Measurements from ENCODE around the gene PAX7.

The PAX7 gene

GRCh38 chr1:18769140-18769539 lies 138.5 kb downstream of the PAX7 start:
- no peak for DNase-seq

GRCh38 chr1:18770799-18771198 lies 140.2 kb downstream of the PAX7 start:
- no peak for DNase-seq

GRCh38 chr1:18773753-18774152 lies 143.1 kb downstream of the PAX7 start:
- no peak for DNase-seq

GRCh38 chr1:18775341-18775740 lies 144.7 kb downstream of the PAX7 start:
- DNase-seq: no peak

GRCh38 chr1:18776777-18777176 lies 146.1 kb downstream of the PAX7 start:
- no peak for DNase-seq

- DNase-seq: no peak
These were observed 147.8 kb downstream of the PAX7 start for GRCh38 chr1:18778437-18778836.

- no peak for DNase-seq
These were observed 150.4 kb downstream of the PAX7 start for GRCh38 chr1:18781031-18781430.

GRCh38 chr1:18783705-18784481 lies 153.2 kb downstream of the PAX7 start:
- DNase-seq: no peak

GRCh38 chr1:18784482-18784831 lies 153.8 kb downstream of the PAX7 start:
- DNase-seq: no peak

- no peak for DNase-seq
These were observed 155.5 kb downstream of the PAX7 start for GRCh38 chr1:18786149-18786548.

- DNase-seq: no peak
These were observed 157.3 kb downstream of the PAX7 start for GRCh38 chr1:18787825-18788385.

GRCh38 chr1:18789246-18789645 lies 158.6 kb downstream of the PAX7 start:
- DNase-seq: no peak

GRCh38 chr1:18792747-18793146 lies 162.1 kb downstream of the PAX7 start:
- DNase-seq: no peak

GRCh38 chr1:18793164-18793563 lies 162.5 kb downstream of the PAX7 start:
- DNase-seq: no peak

GRCh38 chr1:18794051-18794450 lies 163.4 kb downstream of the PAX7 start:
- DNase-seq: no peak

- no peak for DNase-seq
These were observed 163.9 kb downstream of the PAX7 start for GRCh38 chr1:18794561-18794960.

- DNase-seq: no peak
These were observed 164.5 kb downstream of the PAX7 start for GRCh38 chr1:18795002-18795689.

- DNase-seq: no peak
These were observed 166.3 kb downstream of the PAX7 start for GRCh38 chr1:18796950-18797349.

All from NCI-H1694 treated with DMSO at 0.1 percent for 48 hours (cell line).